Left lobe of liver (tissue), 2 donors: ENCODE data around the gene FLRT1. TPM values are rescaled to one million over a fixed set of nuclear protein-coding genes. Genes with fewer than 3 reads are reported as not detected.

Source experiments
- ATAC-seq: fragments of 200-7000 bp; cut with Tn5 transposase; one replicate; pipeline ENCODE4 v1.9.1; 2020; ENCODE audit warnings: mild to moderate bottlenecking, moderate library complexity
- DNase-seq: peaks from one replicate; pipeline ENCODE4 v3.0.0-alpha.2; 2020; ENCODE audit warnings: low spot score
- total RNA-seq: library from RNA; stranded (reverse); gene quantifications from one replicate; pipeline ENCODE4 v1.2.1, GENCODE V29; 2021
- donor health status: DM: no; HTN: no; CAD: no; lungs with moderate emphysema.
- donor health status: DM: no; HTN: yes; CAD: no.

Gene FLRT1
- total RNA-seq, 1 donor from 2014 or later: not detected

- DNase-seq (no peak), ATAC-seq (no peak)
Measured at GRCh38 chr11:64063777-64064176, 28.0 kb downstream of the FLRT1 start.

GRCh38 chr11:64064374-64065140 is 28.8 kb downstream of the FLRT1 start:
- no peak for DNase-seq
- no peak for ATAC-seq

GRCh38 chr11:64065141-64065465 is 29.4 kb downstream of the FLRT1 start:
- ATAC-seq (no peak), DNase-seq (no peak)

GRCh38 chr11:64065712-64066111 is 30.0 kb downstream of the FLRT1 start:
- DNase-seq: no peak
- ATAC-seq: no peak

- DNase-seq (no peak), ATAC-seq (no peak)
Measured at GRCh38 chr11:64067230-64067993, 31.7 kb downstream of the FLRT1 start.

- DNase-seq (no peak), ATAC-seq (no peak)
Measured at GRCh38 chr11:64068705-64069400, 33.1 kb downstream of the FLRT1 start.

GRCh38 chr11:64069401-64070313 is 33.9 kb downstream of the FLRT1 start:
- no peak for ATAC-seq
- no peak for DNase-seq

GRCh38 chr11:64070314-64070681 is 34.6 kb downstream of the FLRT1 start:
- DNase-seq (no peak), ATAC-seq (no peak)

GRCh38 chr11:64071849-64072248 is 36.1 kb downstream of the FLRT1 start:
- no peak for ATAC-seq

GRCh38 chr11:64072403-64072802 is 36.7 kb downstream of the FLRT1 start:
- DNase-seq (no peak), ATAC-seq (no peak)

More at GRCh38 chr11:64071849-64072248, 36.1 kb downstream of the FLRT1 start:
- no peak for DNase-seq

- no peak for DNase-seq
- ATAC-seq: no peak
Measured at GRCh38 chr11:64072871-64073270, 37.1 kb downstream of the FLRT1 start.

GRCh38 chr11:64073542-64073941 is 37.8 kb downstream of the FLRT1 start:
- ATAC-seq: no peak

GRCh38 chr11:64074239-64074638 is 38.5 kb downstream of the FLRT1 start:
- DNase-seq (no peak), ATAC-seq (peak; percentile 24)

More at GRCh38 chr11:64073542-64073941, 37.8 kb downstream of the FLRT1 start:
- DNase-seq: no peak

- DNase-seq: no peak
- ATAC-seq: no peak
Measured at GRCh38 chr11:64076758-64077157, 41.0 kb downstream of the FLRT1 start.

GRCh38 chr11:64077607-64078006 is 41.9 kb downstream of the FLRT1 start:
- no peak for ATAC-seq

GRCh38 chr11:64078284-64078683 is 42.6 kb downstream of the FLRT1 start:
- DNase-seq: no peak
- no peak for ATAC-seq

More at GRCh38 chr11:64077607-64078006, 41.9 kb downstream of the FLRT1 start:
- DNase-seq: no peak

- DNase-seq (no peak), ATAC-seq (no peak)
Measured at GRCh38 chr11:64078905-64079304, 43.2 kb downstream of the FLRT1 start.

GRCh38 chr11:64080390-64080789 is 44.7 kb downstream of the FLRT1 start:
- no peak for ATAC-seq
- no peak for DNase-seq

- no peak for ATAC-seq
- no peak for DNase-seq
Measured at GRCh38 chr11:64081745-64082442, 46.2 kb downstream of the FLRT1 start.
